Iris pigment epithelial cell (primary cell): ENCODE results near the gene RMND1.
"Not testable (repeated sequence)": the region's sequence is repeated elsewhere in the genome, so short reads cannot be mapped to it uniquely, and the experiment has no call there.

Source experiments
- DNase-seq: peaks from one replicate; pipeline ENCODE4 v3.0.0-alpha.2; 2011; ENCODE audit warnings: low read depth

Gene RMND1

GRCh38 chr6:151385177-151385576 is 66.7 kb downstream of the RMND1 start:
- DNase-seq = no peak

- no peak for DNase-seq
Measured at GRCh38 chr6:151384151-151384550, 67.8 kb downstream of the RMND1 start.

- DNase-seq = not testable (repeated sequence)
Measured at GRCh38 chr6:151382631-151383030, 69.3 kb downstream of the RMND1 start.

GRCh38 chr6:151381722-151382121 is 70.2 kb downstream of the RMND1 start:
- DNase-seq = no peak

- no peak for DNase-seq
Measured at GRCh38 chr6:151380848-151381205, 71.1 kb downstream of the RMND1 start.

- no peak for DNase-seq
Measured at GRCh38 chr6:151379933-151380847, 71.7 kb downstream of the RMND1 start.

GRCh38 chr6:151377095-151377494 is 74.8 kb downstream of the RMND1 start:
- no peak for DNase-seq

- no peak for DNase-seq
Measured at GRCh38 chr6:151376440-151376839, 75.5 kb downstream of the RMND1 start.

- no peak for DNase-seq
Measured at GRCh38 chr6:151375833-151376232, 76.1 kb downstream of the RMND1 start.

GRCh38 chr6:151374036-151374683 is 77.8 kb downstream of the RMND1 start:
- peak; percentile 30 for DNase-seq

- DNase-seq = no peak
Measured at GRCh38 chr6:151372164-151372563, 79.8 kb downstream of the RMND1 start.

GRCh38 chr6:151370509-151371078 is 81.3 kb downstream of the RMND1 start:
- peak; percentile 62 for DNase-seq

GRCh38 chr6:151365233-151365632 is 86.7 kb downstream of the RMND1 start:
- no peak for DNase-seq

- DNase-seq = no peak
Measured at GRCh38 chr6:151359486-151359885, 92.4 kb downstream of the RMND1 start.

GRCh38 chr6:151358475-151358874 is 93.5 kb downstream of the RMND1 start:
- DNase-seq = no peak

GRCh38 chr6:151357758-151358436 is 94.0 kb downstream of the RMND1 start:
- DNase-seq = no peak

- DNase-seq = not testable (repeated sequence)
Measured at GRCh38 chr6:151356983-151357382, 94.9 kb downstream of the RMND1 start.
